Measurements from ENCODE around the gene HPSE.
A peak's percentile ranks its signal among the peaks of the same experiment; 100 is the strongest.
"Not testable (repeated sequence)": the region's sequence is repeated elsewhere in the genome, so short reads cannot be mapped to it uniquely, and the experiment has no call there.

Gene HPSE

DNA sequence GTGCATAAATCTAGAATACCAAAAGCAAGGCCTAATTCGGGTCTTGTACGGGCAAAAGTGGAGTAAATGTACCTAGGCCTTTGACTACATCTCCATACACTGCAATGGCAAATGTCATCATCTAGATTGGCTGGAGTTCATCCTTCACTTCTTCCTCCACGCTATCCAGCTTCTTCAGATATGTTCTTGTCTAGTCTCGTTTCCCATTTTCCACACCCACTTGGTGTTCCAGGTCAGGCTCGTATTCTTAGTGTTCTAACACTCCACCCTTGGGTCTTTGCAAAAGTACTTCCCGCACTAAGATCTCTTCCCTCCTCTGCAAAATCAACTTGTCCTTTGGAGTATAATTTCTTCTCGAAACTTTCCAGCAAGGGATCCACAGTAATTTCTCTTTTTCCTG, 51.5 kb downstream of the HPSE start:
- no peak for DNase-seq (ENCODE audit: low read depth in 2 of 2)

DNA sequence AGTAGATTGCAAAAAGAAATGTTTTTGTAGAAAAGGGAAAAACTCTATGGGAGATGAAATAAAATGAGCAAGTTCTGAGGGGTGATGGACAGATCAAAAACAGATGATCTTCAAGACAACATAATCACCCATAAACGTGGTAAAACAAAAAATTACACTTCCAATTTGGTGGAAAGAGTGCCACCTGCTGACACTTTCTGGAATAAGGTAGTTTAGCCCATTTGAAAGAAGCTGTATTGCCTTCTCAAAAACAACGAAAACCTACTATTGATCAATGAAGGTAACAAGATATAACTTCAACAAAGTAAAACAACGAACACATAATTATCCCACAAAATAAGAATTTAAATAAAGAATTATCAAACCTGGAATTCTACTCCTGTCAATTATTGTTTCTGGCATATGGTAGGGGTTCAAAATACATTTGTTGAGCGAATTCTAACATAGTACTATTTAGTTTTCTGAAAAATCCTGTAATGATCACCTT, 52.6 kb downstream of the HPSE start:
- DNase-seq (ENCODE audit: low read depth in 2 of 2), result peak; percentile 36 to 46

DNA sequence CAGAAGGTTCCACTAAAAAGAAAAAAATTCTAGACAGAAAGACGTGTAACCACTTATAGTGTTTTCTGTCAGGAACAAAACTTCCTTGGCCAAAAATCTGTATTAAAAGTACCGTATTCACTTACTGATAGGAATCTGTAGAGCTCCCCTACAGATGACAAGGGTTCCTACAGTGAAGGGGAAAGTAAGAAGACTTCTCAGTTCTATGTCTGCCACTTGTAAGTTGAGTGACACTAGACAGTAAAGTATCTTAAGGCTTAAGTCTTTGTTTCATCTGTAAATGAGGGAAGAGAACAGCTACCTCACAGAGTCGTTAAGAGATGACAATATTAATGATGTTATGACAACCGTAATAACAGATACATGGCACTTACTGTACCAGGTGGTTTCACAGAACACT, 53.3 kb downstream of the HPSE start:
- no peak for DNase-seq (ENCODE audit: low read depth in 2 of 2)

DNA sequence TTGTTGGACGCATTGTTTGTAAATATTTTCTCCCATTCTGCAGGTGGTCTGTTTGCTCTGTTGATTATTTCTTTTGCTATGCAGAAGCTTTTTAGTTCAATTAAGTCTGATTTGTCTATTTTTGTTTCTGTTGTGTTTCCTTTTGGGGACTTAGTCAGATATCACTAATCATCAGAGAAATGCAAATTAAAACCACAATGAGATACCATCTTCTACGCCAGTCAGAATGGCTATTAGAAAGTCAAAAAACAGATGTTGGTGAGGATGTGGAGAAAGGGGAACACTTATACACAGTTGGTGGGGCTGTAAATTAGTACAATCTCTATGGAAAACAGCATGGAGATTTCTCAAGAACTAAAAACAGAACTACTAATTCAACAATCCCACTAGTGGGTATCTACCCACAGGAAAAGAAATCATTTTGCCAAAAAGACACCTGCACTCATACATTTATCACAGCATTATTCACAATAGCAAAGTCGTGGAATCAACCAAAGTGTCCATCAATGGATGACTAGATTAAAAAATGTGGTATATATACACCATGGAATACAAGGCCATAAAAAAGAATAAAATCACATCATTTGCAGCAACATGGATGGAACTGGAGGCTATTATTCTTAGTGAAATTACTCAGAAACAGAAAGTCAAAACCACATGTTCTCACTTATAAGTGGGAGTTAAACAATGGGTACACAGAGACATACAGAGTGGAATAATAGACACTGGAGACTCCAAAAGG, 58.2 kb downstream of the HPSE start:
- DNase-seq (ENCODE audit: low read depth in 2 of 2), result no peak

DNA sequence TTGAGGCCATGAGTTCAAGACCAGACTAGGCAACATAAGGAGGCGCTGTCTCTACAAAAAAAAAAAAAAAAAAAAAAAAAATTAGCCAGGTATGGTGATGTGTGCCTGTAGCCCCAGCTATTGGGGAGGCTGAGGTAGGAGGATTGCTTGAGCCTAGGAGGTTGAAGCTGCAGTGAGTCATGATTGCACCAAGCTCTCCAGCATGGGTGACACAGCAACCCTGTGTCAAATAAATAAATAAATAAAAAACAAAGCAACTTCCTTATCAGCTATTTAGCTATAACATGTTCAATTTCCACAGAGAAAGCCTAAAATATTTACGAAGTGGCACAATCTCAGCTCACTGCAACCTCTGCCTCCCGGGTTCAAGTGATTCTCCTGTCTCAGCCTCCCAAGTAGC, 60.7 kb downstream of the HPSE start:
- not testable (repeated sequence) for DNase-seq (ENCODE audit: low read depth in 2 of 2)

DNA sequence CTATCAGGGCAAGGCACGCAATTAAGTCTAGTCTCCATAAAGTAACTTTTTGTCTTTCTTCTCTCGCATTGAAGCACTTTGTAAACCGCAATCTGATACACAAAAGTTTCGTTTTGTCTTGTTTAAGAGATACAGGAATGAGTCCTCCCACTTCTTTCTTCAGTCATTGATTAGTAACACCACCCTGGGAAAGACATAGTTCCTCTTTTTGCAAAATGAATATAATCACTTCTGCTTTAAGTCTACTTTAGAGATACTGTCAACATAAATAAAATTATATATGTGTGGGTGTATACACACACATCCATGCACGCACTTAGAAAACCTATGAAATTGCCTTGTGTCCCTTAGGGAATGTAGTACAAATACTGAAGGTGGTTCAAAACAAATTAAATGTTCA, 61.7 kb downstream of the HPSE start:
- DNase-seq (ENCODE audit: low read depth in 2 of 2), result no peak

DNA sequence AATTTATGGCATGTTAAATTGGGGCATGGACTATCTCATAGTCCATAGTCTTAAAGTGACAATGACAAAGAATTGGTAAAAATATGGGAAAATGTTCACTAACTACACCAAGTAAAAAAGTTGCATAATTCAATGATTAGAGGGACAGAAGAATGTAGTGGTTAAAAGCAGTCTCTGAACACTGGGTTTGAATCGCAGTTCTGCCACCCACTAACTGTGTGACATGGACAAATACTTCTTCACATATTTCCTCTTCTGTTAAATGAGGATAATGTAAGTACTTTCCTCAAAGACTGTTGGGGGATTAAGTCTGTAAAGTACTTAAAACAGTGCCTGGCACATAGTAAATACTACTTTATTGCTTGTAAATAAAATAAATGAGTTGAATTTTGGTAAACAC, 65.4 kb downstream of the HPSE start:
- DNase-seq (ENCODE audit: low read depth in 2 of 2), result no peak

DNA sequence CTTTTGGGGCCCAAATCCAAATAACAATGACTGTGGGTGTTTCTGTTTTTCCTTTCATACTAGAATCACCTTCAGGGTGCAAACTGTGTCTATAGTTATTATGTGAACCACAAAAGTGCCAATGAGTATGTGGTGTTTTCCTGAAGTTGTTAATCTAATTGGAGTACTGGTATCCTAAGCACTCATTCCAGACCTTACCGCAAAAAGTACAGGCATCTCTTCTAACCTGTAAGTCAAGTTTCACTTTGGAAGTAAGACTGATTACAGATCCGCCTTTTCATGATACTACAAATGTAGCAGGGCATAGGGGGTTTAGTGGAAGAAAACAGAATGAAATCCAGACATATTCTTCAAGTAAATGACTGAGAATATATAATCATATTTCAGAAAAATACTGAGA, 66.2 kb downstream of the HPSE start:
- no peak for DNase-seq (ENCODE audit: low read depth in 2 of 2)

DNA sequence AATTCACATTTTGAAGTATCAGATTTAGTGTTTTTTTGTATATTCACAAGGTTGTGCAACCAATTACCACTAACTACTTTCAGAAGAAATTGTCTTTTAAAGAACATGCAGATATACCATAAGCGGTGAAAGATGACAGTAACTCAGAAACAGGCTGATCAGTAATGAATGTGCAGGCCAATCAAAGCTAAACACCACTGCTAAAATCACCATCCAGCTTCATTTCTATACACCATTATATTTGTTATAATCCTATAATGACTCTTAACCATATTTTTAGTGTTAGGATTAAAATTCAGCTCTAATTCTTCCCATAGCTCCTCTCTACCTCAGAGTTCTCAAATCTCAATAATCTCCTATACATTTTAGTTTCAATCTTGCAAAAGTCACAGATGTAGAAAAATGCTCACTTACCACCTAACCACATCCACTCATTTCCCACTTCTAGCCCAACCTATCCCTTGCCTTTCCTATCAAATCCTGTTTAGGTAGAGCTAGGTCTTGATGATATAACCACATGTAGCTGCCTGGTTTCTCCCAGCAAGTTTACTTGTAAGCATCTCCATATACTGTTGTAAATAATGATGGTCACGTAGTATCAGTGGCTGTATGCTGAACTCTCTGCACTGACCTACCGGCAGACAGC, 66.7 kb downstream of the HPSE start:
- no peak for DNase-seq (ENCODE audit: low read depth in 2 of 2)

DNA sequence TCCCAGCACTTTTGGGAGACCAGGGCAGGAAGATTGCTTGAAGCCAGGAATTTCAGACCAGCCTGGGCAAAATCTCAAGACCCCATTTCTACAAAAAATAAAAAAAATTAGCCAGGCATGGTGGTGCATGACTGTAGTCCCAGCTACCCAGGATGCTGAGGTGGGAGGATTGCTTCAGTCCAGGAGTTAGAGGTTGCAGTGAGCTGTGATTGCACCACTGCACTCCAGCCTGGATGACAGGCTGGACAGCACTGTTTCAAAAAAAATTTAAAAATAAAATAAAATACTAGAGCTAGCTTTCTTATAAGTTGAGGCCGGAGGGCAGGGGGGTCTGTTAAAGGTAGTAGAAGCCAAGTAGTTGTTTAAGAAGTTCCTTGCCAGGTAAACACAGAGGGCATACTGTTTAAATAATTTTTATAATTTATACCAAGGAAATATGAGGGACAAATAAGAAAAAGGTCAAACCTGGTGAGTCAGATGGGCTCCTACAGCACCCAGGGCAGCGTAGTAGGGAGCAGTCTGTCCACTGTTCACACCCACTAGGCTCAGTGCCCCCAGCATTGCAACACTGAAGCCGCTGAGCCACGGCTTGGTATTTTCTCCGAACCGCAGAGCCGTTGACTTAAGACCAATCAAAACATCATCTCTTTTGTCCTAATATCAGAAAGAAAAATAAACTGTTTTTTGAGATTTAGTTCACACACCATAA, 67.4 kb downstream of the HPSE start:
- no peak for DNase-seq (ENCODE audit: low read depth in 2 of 2)

DNA sequence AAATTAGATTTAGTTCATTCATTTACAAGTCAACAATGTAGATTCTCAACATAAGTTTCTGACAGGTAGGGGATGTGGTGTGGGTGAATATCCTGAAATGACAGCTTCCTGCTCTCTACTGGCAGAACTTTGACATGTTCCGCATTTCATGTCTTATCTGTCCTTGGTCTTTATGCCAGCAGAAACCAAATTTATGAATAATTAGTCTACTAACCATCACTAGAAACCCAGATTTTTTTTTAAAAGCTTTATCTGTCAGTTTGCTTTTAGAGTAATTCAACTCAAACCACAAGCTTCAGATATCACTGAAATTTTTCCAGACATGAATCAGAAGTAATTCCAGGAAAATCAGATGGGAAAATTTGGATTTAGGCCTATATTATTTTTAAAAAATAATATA, 68.0 kb downstream of the HPSE start:
- no peak for DNase-seq (ENCODE audit: low read depth in 2 of 2)

DNA sequence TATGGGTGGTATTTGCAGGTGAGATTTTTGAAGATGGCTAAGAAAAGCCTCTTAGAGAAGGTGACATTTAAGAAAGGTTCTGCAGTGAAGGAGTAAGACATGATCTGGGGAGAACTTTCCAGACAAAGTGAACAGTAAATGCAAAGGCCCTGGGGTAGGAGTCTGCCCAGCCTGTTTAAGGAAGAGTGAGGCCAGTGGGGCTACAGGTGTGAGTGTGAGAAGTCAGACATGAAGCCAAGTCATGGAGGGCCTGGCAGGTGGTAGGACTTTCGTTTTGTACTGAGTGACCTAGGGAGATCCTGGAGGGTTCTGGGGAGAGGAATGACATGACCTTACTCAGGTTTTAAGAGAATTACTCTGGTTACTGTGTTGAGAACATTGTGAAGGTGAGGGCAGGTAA, 71.5 kb downstream of the HPSE start:
- DNase-seq (ENCODE audit: low read depth in 2 of 2), result no peak

DNA sequence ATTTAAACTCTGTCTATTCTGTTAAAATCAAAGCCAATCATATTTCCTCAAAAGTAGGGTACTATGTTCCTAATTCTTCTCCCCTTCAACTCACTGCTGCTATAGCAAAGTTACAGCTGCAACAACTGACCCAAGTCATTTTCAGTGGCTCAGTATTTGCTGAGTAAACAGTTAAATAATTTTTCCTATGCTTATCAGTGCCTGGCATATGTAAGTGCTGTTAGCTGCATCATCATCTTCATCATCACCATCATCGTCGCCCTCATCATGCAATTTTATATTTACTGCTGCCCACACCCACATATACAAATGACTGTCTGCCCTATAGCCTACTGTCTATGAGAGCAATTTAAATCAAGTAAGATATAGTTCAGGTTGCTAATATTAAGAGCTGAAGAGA, 72.0 kb downstream of the HPSE start:
- DNase-seq (ENCODE audit: low read depth in 2 of 2), result no peak

DNA sequence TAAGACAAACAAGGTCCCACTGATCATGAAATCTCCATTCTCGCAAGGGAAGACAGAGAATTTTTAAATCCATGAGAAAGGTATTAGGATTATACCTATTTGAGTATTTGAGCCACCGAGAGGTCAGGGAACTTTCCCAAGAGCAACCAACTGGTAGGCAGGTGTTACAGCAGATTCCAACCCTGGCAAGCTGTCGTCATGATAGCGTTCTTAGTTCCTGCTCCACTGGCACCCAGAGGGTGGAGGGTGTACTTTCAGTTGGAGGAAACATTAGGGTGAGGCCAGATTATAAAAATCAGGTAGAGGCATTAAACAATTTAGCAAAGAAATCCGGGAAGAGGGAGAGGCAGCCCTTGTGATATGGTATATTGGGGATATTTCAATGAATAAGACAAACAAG, 73.3 kb downstream of the HPSE start:
- DNase-seq (ENCODE audit: low read depth in 2 of 2), result no peak

DNA sequence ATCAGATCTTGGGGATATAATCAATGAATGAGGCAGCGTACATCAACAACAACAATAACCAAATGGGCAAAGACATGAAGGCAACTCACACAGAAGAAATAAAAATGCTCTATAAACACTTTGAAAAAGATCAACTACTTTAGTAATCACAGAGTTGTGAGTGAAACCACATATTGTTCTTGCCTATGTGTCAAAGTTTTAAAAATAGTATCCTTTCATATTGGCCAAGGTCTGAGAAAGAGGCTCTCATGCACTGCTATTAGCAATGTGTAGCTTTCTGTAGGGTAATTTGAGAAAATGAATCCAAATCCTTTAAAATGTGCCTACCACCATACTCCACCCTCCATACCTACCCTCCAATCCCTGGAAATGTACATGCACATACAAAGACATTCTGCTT, 75.1 kb downstream of the HPSE start:
- no peak for DNase-seq (ENCODE audit: low read depth in 2 of 2)

DNA sequence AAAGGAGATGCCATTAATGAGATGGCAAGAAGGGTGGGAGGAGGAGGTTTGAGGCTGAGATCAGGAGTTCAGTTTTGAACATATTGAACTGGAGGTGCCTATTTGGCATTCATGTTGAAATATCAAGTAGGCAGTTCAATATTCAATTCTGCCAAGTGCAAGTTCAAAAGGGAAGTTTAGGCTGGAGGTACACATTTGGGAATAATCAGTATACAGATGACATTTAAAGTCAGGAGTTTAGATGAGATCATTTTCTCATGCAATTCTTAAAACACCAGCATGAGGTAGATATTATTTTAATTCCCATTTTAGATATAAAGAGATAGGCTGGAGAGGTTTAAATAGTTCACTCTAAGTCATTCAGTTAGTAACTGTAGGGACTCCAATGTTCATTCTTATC, 76.2 kb downstream of the HPSE start:
- DNase-seq (ENCODE audit: low read depth in 2 of 2), result no peak

DNA sequence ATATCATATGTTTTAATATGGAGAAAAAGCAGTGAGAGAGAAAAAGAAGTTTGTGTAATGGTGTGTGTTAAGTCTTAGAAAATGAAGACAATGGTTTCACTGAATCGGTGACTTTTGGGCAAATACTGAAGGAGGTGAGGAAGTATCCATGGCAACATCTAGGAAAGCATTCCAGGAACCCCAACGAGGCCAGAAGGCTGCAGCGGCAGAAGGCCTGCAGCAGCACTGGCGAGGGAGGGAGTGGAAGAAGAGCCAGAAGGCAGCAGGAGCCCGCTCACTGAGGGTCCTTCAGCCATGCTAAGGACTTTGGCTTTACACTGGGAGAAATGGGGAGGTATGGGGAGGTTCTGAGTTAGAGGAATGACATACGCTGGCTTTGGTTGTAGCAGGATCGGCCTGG, 76.8 kb downstream of the HPSE start:
- no peak for DNase-seq (ENCODE audit: low read depth in 2 of 2)

DNA sequence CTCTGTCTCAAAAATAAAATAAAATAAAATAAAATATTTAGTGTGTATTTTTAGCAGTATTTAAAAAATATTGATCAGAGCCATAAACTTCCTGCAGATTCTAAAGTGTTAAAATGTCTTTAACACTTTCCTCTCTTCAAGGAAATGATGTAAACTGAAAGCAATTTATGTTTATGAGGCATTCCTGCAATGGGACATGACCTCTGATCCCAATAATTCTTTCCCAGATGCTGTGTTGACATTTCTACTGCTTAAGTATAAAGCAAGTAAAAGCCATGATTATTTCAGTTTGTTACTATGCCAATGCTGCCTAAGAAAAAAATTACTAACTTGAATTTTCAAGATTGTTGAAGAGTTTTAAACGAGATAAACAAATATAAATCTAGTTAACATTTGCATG, 79.1 kb downstream of the HPSE start:
- DNase-seq (ENCODE audit: low read depth in 2 of 2), result peak; percentile 85 to 90

DNA sequence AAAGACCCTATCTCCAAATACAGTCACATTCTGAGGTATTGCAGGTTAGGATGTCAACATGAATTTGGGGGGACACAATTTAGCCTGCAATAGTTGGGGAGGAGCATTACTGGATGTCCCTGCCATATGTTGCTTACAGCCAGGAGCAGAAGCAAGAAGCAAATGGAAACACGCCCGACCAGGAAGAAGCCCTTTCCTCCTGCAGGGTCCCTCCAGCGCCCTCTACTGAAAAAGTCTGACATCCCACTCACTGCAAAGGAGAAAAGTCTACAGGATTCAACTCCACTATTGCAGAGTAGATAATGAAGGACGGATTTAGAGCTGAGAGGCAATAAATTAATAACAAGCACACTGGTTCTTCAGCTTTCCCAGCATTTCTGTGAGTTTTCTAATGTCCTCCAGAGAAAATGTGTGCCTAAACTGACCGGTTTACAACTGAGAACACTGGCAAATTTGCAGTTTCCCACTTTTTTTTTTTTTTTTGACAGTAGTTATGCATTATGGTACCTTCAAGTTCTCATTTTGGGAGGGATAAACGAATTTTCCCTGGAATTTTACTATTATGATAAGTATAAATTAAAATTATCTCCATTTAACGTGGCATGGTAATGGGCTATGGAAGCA, 81.8 kb downstream of the HPSE start:
- DNase-seq (ENCODE audit: low read depth in 2 of 2), result peak in 1 of 2 experiments; percentile 22

DNA sequence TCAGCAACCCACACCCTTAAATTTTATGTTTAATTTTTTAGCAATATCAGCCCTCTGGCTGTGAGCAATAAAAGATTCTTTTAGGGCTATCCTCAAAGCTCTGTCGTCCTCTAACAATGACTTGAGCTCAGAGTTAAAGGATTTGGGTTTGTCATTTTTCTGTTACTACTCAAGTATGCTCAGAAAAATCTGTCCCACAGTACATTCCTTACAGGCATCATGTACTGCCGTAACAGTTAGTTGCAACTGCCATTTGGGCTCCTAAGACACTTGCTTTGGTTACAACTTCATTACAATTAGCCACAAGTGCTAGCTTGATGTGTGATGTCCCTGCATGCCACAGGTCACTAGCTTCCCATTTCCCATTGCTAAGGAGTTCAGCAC, 83.2 kb downstream of the HPSE start:
- no peak for DNase-seq (ENCODE audit: low read depth in 2 of 2)

DNA sequence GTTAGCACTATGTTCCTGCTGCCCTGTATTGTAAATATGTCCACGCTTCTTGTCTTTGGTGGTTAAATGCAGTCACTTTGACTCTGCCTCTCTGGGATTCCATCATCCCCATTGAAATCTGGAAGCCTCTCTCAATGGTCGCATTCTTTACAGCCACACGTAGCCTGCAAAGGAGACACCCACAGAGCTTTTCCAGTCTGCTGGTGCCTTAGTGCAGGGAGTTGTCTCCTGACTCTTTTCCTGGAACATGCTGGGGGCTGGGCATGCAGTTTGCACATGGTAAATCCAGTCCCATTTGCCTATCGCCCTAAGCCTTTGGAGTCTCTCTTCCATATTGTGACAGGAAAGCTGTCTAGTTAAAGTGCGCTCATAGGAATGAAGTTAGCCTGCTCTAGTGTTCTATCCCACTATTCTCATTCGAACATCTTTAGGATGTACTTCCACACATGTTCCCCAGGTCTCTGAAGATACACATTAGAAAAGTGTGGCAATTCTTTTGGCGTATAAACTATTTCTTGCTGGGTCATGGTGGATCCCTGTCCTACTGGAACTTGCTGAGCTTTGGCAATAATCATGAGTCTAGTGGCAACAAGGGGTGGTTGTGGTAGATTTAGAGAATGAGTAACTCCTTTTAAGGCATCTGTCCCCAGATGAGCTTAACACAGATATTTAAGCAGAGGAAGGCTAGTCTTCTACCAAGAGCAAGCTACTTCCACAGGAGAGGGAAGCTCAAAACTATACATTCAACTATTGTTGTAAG, 83.8 kb downstream of the HPSE start:
- DNase-seq (ENCODE audit: low read depth in 2 of 2), result peak; percentile 29 to 45

DNA sequence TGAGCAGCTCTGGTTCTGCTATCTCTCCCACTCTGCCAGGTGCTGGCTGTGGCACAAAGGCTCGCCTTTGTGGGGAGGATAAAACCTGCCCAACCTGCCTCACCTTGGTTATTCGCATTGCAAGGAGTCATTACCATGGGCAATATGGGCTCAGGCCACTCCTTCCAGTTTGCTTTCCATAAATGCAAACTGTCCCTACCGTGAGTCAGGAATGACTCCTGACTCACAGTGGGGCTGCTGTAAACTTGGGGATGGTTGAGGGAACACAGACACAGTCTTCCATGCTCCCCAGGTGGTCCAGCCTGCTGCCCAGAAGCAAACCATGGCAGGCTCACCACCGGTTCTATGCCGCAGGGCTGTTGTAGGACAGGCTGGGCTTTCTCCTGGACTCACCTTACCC, 86.2 kb downstream of the HPSE start:
- DNase-seq (ENCODE audit: low read depth in 2 of 2), result no peak

Data from fibroblast of skin of left biceps (primary cell).